Calu3 (cell line): ENCODE data around the gene TRIM26. TPM values are rescaled to one million over a fixed set of nuclear protein-coding genes. Genes with fewer than 3 reads are reported as not detected.

Experiments
- BruUV-seq: library from RNA; stranded (reverse); fragments of 400-500 nt; replicated peaks from 2 replicates; lab custom pipeline; 2021; lab: Mats Ljungman, UMichigan
- CTCF ChIA-PET: fragments of 300-600 bp; sonication (Branson Sonifier 250); formaldehyde crosslinking; loops from one replicate; lab custom pipeline; 2022; ENCODE audit warnings: antibody characterized with exemption; lab: Charles Lee
- DNase-seq: peaks from one replicate; pipeline ENCODE4 v3.0.0; 2022
- H3K27ac Mint-ChIP-seq: one replicate; pipeline ENCODE4 v1.8.0; 2022; ENCODE audit warnings: mixed read lengths; ENCODE audit not compliant: unreplicated experiment
- H3K27me3 Mint-ChIP-seq: one replicate; pipeline ENCODE4 v1.8.0; 2022; ENCODE audit warnings: mixed read lengths; ENCODE audit not compliant: unreplicated experiment
- H3K36me3 Mint-ChIP-seq: one replicate; pipeline ENCODE4 v1.8.0; 2022; ENCODE audit warnings: mild to moderate bottlenecking, moderate library complexity, mixed read lengths; ENCODE audit not compliant: insufficient read depth, unreplicated experiment
- H3K4me1 Mint-ChIP-seq: one replicate; pipeline ENCODE4 v1.8.0; 2022; ENCODE audit warnings: mild to moderate bottlenecking, low read depth, mixed read lengths; ENCODE audit not compliant: unreplicated experiment
- H3K4me3 Mint-ChIP-seq: one replicate; pipeline ENCODE4 v1.8.0; 2022; ENCODE audit warnings: mild to moderate bottlenecking, low read depth, moderate library complexity, mixed read lengths; ENCODE audit not compliant: unreplicated experiment
- H3K9me3 Mint-ChIP-seq: one replicate; pipeline ENCODE4 v1.8.0; 2022; ENCODE audit warnings: low read depth, mixed read lengths; ENCODE audit not compliant: unreplicated experiment
- intact Hi-C: fragments of 100-400 bp; cut with micrococcal nuclease; formaldehyde crosslinking; loops from one replicate; pipeline ENCODE4 v1.10.0; 2022; ENCODE audit not compliant: unreplicated experiment
- total RNA-seq: library from RNA; stranded (reverse); gene quantifications from 2 replicates; pipeline ENCODE4 v1.2.3, GENCODE V29; 2022
- TF ChIP-seq, protein P1 (sequence below): fragments of 200-600 bp; IDR thresholded peaks from one replicate; pipeline ENCODE4 v1.8.0; 2022; ENCODE audit warnings: antibody characterized with exemption; ENCODE audit not compliant: unreplicated experiment

Gene TRIM26
- total RNA-seq, 1 experiment from 2014 or later: 89.9 TPM

DNA sequence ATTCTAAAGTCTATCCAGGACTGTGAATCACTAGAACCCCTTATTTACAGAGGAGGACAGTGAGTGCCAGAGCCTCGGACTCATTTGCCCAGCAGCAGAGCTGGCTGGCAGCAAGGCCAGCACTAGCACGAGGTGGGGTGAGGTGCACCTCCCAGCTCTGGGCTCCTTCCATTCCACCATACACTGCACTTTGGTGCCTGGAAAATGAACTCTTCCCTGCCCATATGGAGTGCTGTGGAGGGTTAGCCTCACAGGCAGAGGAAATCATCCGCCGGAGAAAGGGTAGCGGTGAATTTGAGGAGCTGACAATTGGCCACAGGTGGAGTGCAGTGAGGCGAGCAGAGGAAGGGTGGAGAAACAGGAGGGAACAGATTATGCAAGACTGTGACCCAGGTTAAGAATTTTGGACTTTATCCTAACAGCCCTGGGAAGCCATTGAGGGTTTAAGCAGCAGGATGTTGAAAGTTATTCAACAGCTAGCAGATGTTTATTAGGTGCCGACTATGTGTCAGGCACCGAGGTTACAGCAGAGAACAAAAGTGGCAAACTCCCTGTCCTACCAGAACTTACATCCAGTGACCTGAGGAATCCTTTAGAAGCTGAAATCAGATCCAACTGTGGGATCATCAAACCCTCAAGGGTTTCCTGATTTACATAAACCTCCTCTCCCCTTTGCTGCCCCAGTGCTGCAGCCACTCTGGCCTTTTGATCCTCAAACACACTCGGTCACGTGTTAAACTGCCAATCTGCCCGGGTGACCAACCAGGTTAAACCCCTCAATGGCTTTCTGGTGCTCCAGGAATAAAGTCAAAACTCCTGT lies 6.2 kb downstream of the TRIM26 start:
- Mint-ChIP-seq H3K27me3 (no peaks in the 10 kb centered on the region), H3K4me1 (peaks cover 78% of the 10 kb centered on the region), H3K27ac (peak overlapping the region; percentile 77), H3K36me3 (peaks cover 65% of the 10 kb centered on the region), H3K9me3 (no peaks in the 10 kb centered on the region), H3K4me3 (peak overlapping the region; percentile 61)
- peak; percentile 36 for DNase-seq
- TF ChIP-seq, protein P1, sequence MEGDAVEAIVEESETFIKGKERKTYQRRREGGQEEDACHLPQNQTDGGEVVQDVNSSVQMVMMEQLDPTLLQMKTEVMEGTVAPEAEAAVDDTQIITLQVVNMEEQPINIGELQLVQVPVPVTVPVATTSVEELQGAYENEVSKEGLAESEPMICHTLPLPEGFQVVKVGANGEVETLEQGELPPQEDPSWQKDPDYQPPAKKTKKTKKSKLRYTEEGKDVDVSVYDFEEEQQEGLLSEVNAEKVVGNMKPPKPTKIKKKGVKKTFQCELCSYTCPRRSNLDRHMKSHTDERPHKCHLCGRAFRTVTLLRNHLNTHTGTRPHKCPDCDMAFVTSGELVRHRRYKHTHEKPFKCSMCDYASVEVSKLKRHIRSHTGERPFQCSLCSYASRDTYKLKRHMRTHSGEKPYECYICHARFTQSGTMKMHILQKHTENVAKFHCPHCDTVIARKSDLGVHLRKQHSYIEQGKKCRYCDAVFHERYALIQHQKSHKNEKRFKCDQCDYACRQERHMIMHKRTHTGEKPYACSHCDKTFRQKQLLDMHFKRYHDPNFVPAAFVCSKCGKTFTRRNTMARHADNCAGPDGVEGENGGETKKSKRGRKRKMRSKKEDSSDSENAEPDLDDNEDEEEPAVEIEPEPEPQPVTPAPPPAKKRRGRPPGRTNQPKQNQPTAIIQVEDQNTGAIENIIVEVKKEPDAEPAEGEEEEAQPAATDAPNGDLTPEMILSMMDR: no peak
- no TSS peak for BruUV-seq
- intact Hi-C loops: no loop called here
- CTCF ChIA-PET: interaction anchor here (0.6 to 1.3 kb wide), 5 partner anchors 11 to 794 kb away, joined by 3 to 6 read pairs (median 3); no protein-coding TSS in a partner anchor

DNA sequence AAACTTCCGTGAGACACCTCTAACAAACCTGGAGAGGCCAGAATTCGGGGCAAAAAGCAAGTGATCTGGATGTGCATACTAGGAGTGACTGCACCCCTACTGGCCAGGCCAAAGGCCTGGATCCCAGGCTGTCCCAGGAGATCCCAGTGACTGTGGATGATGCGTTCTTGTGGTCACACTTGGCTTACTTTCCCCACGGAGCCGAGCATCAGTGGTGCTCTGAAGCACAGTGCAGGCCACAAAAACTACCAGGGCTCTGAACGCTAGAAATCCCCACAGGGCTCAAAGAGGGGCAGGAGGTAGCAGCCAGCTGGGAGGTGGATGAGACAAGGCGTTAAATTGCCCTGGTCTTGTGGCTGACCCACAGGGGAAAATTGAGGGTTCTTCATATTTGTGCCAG lies 7.1 kb downstream of the TRIM26 start:
- peaks cover 77% of the 10 kb centered on the region for H3K4me1 Mint-ChIP-seq
- TF ChIP-seq, protein P1: no peak
- CTCF ChIA-PET: interaction anchor here (1.2 to 1.3 kb wide), 2 partner anchors 13 to 75 kb away, joined by 3 read pairs; no protein-coding TSS in a partner anchor
- peak overlapping the region; percentile 38 for H3K27ac Mint-ChIP-seq
- H3K4me3 Mint-ChIP-seq: peak overlapping the region; percentile 39
- no peaks in the 10 kb centered on the region for H3K9me3 Mint-ChIP-seq
- H3K36me3 Mint-ChIP-seq: peaks cover 57% of the 10 kb centered on the region
- no TSS peak for BruUV-seq
- no peaks in the 10 kb centered on the region for H3K27me3 Mint-ChIP-seq
- DNase-seq: no peak
- intact Hi-C loops: no loop called here

DNA sequence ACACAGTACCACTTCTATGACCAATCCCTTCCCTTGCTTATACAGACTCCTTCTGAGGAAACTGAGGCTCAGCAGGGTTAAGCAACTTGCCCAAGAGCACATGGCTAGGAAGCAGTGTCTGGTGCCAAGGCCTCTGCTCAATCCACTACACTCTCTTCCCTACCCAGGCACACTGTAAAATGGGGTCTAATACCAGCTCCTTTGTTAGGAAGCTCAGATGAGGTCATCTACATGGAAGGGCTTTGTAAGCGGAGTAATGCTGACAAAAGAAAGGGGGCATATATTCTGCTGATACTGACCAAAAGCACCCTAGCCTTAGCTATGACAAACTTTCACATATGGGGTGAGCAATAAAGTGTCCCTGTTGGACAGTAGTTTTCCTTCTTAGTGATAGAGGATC lies 9.1 kb downstream of the TRIM26 start:
- DNase-seq: no peak
- H3K9me3 Mint-ChIP-seq: no peaks in the 10 kb centered on the region
- H3K27me3 Mint-ChIP-seq: no peaks in the 10 kb centered on the region
- H3K27ac Mint-ChIP-seq: no peak overlapping the region
- no TSS peak for BruUV-seq
- intact Hi-C loops: no loop called here
- peaks cover 70% of the 10 kb centered on the region for H3K4me1 Mint-ChIP-seq
- no peak overlapping the region for H3K4me3 Mint-ChIP-seq
- peaks cover 56% of the 10 kb centered on the region for H3K36me3 Mint-ChIP-seq
- CTCF ChIA-PET: interaction anchor here (0.6 kb wide), 1 partner anchor 9 kb away, joined by 3 read pairs; the partner anchor contains the start of gene TRIM26
- TF ChIP-seq, protein P1: no peak

DNA sequence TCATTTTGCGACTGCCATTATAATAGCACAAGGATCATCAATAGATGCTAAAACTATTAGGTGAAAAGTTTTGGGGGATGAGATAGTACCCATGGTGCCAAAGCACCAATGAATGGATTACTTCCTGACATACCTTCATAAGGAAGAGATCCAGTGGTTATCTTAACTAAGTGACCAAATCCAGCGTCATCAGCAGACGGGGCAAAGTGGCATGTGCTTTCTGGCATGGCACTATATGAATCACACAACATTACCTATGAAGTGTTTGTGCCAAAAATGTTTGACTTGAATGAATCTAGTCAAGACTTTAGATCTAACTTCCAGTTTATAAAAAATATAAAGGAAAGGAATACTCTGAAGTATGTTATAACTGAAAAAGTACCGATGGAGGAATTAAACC lies 10.8 kb downstream of the TRIM26 start:
- DNase-seq: no peak
- peaks cover 52% of the 10 kb centered on the region for H3K36me3 Mint-ChIP-seq
- CTCF ChIA-PET: no interaction called here

More for the DNA sequence above, 10.8 kb downstream of the TRIM26 start:
- Mint-ChIP-seq H3K27me3 (no peaks in the 10 kb centered on the region), H3K4me3 (no peak overlapping the region), H3K9me3 (no peaks in the 10 kb centered on the region), H3K27ac (no peak overlapping the region), H3K4me1 (peaks cover 53% of the 10 kb centered on the region)
- BruUV-seq: no TSS peak
- intact Hi-C loops: no loop called here
- TF ChIP-seq, protein P1: no peak
